HUES6 (cell line): ENCODE data around the gene CLDN9.

ENCODE experiments used
- H3K27ac ChIP-seq: 2 replicates; pipeline ENCODE4 v1.7.0; 2013; ENCODE audit warnings: low read depth, mild to moderate bottlenecking, low read length, inconsistent platforms
- H3K27me3 ChIP-seq: 2 replicates; pipeline ENCODE4 v1.6.1; 2013; ENCODE audit warnings: low read length; ENCODE audit not compliant: control insufficient read depth, insufficient read depth
- H3K36me3 ChIP-seq: 2 replicates; pipeline ENCODE4 v1.6.1; 2013; ENCODE audit warnings: low read length; ENCODE audit not compliant: control insufficient read depth, insufficient read depth
- H3K4me1 ChIP-seq: 2 replicates; pipeline ENCODE4 v1.6.1; 2013; ENCODE audit warnings: low read length; ENCODE audit not compliant: control insufficient read depth, insufficient read depth
- H3K4me3 ChIP-seq: 2 replicates; pipeline ENCODE4 v1.5.1; 2013; ENCODE audit warnings: low read depth, low read length
- H3K9ac ChIP-seq: one replicate; pipeline ENCODE4 v1.6.1; 2013; ENCODE audit warnings: mild to moderate bottlenecking, low read length
- H3K9me3 ChIP-seq: 2 replicates; pipeline ENCODE4 v1.6.1; 2013; ENCODE audit warnings: low read depth, low read length; ENCODE audit not compliant: control insufficient read depth, insufficient read depth

CLDN9 gene

DNA sequence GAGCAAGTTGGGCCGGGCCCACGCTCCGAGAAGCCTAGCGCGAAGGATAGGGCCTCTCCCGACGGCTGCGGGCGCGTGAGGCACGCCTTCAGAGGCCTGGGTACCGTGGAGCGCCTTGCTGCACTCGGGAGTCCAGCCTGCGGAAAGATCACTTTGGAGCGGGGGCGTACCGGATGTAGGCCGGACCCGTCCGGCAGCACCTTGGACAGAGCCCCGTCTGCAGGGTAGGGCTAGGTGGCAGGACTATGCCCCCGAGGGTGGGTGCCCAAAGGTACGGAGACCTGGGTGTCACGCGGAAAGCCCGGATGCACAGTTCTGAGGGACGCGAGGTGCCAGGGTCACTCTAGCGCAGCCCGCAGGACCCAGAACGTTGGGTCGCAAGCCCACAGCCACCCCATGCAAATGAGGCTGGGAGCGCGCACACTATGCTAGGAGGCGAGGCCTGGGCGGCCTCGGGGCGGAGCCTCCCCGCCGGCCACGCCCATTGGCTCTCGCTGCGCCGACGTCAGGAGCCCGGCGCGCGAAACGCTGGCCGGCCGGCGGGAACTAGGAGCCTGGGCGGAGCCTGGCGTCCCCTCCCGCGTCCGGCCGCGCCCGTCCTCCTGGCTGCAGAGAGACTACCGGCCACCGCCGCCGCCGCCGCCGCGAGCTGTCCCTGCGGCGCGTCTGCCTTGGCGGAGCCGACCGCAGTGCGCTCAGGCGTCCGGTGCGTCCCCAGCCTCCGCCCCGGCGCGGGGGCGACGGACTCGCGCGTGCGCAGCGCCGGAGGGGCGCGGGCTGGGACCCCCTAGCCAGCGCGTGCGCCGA is 43.8 kb upstream of the CLDN9 start, which contains the start of gene PAQR4:
Gene PAQR4, plus strand, starts transcription at position 611 of the 807 bp plus-strand sequence. CDS start 327 bp downstream, outside the sequence.
- peak within 1 kb of the TSS; percentile 68; the same call in 1 of the 2 replicates for H3K27ac ChIP-seq

DNA sequence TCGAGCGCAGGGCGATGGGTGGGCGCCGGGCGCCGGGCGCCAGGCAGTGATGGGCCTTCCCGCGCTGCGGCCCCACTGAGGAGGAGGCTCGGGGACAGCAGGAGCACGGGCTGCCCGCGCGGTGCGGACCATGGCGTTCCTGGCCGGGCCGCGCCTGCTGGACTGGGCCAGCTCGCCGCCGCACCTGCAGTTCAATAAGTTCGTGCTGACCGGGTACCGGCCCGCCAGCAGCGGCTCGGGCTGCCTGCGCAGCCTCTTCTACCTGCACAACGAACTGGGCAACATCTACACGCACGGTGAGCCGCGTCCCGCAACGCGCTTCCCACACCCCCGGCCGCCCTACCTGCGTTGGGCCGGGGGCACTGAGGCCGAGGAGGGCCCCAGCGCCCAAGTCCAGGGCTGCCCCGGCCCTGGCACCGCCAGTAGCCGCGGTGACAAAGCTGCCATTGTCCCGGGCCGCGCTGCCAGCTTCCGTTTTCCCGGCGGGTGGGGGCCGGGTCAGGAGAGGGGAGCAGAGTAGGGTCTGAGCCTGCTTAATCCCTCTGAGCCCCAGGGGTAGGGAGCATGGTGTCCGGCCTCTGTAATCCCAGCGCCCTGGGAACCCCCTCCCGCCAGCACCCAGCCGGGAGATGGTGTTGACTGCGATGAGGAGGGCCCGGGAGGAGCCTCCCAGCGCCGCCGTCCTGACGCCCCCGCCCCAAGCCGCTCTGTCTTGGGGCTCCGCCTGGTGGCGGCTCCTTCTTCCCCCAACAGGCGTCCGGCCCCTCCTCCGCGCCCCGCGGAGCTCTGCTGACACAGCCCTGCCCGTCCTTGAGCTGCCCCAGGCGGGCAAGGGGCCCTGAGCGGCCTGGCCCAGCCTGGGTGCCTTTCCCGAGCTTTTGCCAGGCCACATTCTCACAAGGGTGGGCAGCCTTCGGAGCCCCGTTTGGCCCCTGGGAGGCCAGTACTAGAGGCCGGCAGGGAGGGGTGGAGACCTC is 42.9 kb upstream of the CLDN9 start:
- Histone ChIP-seq H3K27ac (peak overlapping the region; percentile 68; the same call in 1 of the 2 replicates), H3K9me3 (no peaks in the 10 kb centered on the region), H3K4me3 (peak overlapping the region; percentile 76), H3K9ac (peak overlapping the region; percentile 90), H3K27me3 (peaks cover 28% of the 10 kb centered on the region; the same call in 1 of the 2 replicates), H3K36me3 (peaks cover 37% of the 10 kb centered on the region), H3K4me1 (peaks cover 14% of the 10 kb centered on the region)

More for the DNA sequence above, 43.8 kb upstream of the CLDN9 start, which contains the start of gene PAQR4:
- Histone ChIP-seq H3K36me3 (peaks cover 28% of the 10 kb centered on the region), H3K4me3 (peak within 1 kb of the TSS; percentile 76), H3K9ac (peak within 1 kb of the TSS; percentile 90), H3K27me3 (peaks cover 28% of the 10 kb centered on the region; the same call in 1 of the 2 replicates), H3K4me1 (peaks cover 14% of the 10 kb centered on the region), H3K9me3 (no peaks in the 10 kb centered on the region)

DNA sequence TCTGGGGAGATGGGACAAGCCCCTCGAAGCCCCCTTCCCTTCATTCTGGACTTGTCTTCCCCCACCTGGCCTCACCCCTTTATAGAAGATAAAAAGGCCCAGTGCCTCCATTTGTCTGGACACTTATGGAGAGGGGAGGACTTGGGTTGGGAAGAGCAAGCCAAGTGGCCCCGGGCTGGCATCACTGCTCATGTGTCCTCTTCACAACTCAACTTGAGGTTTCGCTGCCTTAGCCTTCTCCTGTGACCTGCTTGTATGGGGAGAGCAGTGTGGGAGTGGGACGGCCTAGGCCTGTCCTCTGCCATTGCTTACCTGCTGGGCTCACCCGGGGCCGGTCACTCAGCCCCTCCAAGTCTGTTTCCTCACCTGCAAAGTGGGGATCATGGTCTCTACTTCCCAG is 42.2 kb upstream of the CLDN9 start:
- Histone ChIP-seq H3K4me3 (peak overlapping the region; percentile 76), H3K9me3 (no peaks in the 10 kb centered on the region), H3K9ac (peak overlapping the region; percentile 90), H3K36me3 (peaks cover 45% of the 10 kb centered on the region), H3K4me1 (peaks cover 14% of the 10 kb centered on the region), H3K27me3 (peaks cover 28% of the 10 kb centered on the region; the same call in 1 of the 2 replicates), H3K27ac (no peak overlapping the region)

DNA sequence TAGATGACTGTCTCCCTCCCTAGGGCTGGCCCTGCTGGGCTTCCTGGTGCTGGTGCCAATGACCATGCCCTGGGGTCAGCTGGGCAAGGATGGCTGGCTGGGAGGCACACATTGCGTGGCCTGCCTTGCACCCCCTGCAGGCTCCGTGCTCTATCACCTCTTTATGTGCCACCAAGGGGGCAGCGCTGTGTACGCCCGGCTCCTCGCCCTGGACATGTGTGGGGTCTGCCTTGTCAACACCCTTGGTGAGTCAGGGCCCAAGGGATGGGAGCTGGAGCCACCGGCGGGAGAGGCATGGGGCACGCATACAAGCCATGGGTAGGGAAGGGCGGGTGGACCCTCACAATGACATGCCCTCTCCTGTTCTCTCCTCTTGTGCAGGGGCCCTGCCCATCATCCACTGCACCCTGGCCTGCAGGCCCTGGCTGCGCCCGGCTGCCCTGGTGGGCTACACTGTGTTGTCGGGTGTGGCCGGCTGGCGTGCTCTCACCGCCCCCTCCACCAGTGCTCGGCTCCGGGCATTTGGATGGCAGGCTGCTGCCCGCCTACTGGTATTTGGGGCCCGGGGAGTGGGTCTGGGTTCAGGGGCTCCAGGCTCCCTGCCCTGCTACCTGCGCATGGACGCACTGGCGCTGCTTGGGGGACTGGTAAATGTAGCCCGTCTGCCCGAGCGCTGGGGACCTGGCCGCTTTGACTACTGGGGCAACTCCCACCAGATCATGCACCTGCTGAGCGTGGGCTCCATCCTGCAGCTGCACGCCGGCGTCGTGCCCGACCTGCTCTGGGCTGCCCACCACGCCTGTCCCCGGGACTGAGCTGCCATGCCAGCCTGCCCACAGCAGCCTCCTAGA is 41.4 kb upstream of the CLDN9 start:
- H3K4me3 ChIP-seq, result peak overlapping the region; percentile 76; the same call in 1 of the 2 replicates
- H3K4me1 ChIP-seq, result peaks cover 14% of the 10 kb centered on the region
- no peak overlapping the region for H3K27ac ChIP-seq
- peaks cover 52% of the 10 kb centered on the region for H3K36me3 ChIP-seq
- H3K9ac ChIP-seq, result no peak overlapping the region
- no peaks in the 10 kb centered on the region for H3K9me3 ChIP-seq
- peaks cover 21% of the 10 kb centered on the region; the same call in 1 of the 2 replicates for H3K27me3 ChIP-seq

DNA sequence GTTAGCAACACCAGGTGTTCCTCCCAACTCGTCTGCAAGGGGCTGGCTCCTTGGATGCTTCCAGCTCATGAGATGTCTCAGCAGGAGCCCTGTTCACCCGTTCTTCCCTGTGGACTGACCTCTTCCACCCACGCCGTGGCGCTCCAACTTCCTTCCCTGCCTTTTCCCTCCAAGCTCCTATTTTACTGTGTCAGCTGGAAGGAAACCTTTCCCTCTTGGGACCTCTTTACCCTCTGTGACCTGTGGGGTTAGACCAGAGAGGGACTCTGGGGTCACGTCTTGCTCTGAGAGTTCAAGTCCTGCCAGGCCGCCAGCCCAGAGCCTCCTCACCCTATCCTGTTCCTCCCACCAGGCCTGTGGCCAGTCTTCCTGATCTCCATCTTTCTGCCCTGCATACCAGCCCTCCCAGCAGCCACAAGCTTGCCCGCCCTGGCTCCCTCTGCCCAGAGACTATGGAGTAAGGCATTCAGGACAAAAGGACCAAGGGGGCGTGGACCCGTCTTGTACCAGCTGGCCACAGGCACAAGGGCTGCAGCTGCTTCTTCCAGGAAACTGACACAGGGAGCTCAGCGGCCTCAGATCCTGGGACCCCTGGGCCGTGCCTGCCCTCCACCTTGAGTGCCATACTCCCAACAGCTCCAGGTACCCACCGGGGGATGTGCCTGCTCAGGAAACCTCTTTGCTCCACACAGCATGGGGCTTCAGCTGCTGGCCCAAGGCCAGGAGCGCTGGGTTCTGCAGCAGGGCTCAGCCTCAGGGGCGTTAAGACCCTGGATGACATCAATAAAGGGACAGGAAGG is 40.5 kb upstream of the CLDN9 start:
- Histone ChIP-seq H3K4me1 (peaks cover 14% of the 10 kb centered on the region), H3K4me3 (no peak overlapping the region), H3K9me3 (no peaks in the 10 kb centered on the region), H3K27ac (no peak overlapping the region), H3K36me3 (peaks cover 60% of the 10 kb centered on the region), H3K9ac (no peak overlapping the region), H3K27me3 (peaks cover 15% of the 10 kb centered on the region; the same call in 1 of the 2 replicates)

DNA sequence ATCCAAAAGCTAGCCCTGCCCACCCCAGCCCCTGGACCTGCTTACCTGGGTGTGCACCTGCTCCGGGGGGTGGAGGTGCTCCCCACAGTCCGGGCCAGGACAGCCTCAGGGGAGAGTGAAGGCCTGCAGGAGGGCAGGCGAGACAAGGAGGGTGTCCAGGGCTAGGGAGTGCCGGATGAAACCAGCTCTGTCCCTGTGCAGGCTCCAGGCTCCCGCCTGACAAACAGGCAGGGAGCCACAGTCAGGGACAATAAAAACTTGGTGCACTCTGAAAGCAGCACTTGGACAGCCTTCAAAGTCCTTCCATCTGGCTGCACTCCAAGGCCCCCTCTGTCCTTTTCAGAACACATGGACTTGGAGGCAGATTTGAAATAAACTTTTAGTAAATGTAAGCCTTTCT is 39.6 kb upstream of the CLDN9 start:
- no peak overlapping the region for H3K9ac ChIP-seq
- H3K4me3 ChIP-seq, result no peak overlapping the region
- no peaks in the 10 kb centered on the region for H3K9me3 ChIP-seq
- peaks cover 14% of the 10 kb centered on the region for H3K4me1 ChIP-seq
- H3K27me3 ChIP-seq, result peaks cover 6% of the 10 kb centered on the region; the same call in 1 of the 2 replicates
- H3K36me3 ChIP-seq, result peaks cover 68% of the 10 kb centered on the region
- no peak overlapping the region for H3K27ac ChIP-seq

DNA sequence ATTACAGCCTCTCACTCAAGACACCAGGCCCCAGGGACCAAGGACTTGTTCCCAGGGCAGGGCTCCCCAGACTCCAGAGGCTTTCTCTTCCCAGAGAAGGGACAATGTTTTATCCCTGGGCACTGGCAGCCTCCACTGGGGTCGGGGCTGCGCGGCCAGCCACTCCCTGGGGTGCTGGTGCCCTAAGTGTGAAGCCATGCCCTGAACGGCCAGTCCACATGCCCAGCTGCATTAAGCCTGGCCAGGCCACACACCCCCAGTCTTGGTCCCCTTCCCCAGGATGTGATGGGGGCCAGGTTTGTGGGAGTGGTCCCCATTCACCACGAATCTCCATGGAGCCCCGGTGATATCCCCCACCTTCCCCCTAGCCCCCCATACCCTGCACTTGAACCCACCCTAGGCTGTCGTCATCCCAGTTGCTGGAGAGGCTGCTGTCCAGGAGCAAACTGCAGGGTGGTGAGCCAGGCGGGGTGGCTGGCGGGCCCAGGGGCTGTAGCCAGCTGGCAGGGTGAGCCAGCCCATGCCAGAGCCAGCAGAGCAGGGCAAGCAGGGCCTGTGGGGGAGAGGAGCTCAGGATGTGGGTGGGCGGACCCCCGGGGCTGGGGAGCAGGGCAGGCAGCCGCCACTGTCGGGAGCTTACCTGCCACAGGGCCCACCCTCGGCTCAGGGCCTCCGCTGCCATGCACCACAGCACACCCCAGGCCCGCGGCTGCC is 39.0 kb upstream of the CLDN9 start:
- H3K9ac ChIP-seq, result no peak overlapping the region
- H3K27me3 ChIP-seq, result no peaks in the 10 kb centered on the region
- no peaks in the 10 kb centered on the region for H3K9me3 ChIP-seq
- peaks cover 71% of the 10 kb centered on the region for H3K36me3 ChIP-seq
- no peak overlapping the region for H3K4me3 ChIP-seq
- peaks cover 8% of the 10 kb centered on the region for H3K4me1 ChIP-seq
- no peak overlapping the region for H3K27ac ChIP-seq

DNA sequence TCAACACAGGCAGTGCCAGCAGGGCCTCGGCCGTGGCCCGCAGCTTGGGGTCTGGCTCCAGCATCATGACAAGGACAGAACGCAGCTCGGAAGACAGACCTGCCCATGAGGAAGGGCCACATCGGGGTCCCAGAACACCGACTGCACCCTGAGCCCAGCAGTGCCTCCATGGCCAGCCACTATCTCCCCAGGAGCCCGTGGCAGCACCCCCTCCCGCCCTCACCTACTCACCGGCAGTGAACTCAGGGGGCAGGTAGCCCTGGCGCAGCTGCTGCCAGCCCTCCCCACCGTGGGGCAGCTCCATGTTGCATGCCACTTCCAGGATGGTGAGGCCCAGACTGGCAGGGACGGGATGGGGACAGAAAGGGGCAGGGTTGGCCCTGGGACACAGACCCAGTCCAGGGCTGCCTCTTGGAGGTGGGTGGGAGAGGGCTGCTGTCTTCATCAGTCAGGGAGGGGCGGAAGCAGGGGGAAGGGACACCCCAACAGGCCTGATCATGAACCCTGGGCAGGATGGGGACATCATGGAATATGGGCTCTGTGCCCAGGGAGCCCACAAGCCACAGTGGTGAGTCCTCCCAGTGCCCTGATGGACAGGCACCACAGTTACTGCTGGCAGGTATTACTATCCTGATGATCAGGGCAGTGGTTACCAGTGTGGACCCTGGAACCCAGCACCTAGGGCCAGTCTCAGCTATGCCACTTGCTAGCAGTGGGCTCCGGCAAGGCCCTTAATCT is 38.2 kb upstream of the CLDN9 start:
- H3K9me3 ChIP-seq, result no peaks in the 10 kb centered on the region
- H3K4me1 ChIP-seq, result peaks cover 11% of the 10 kb centered on the region
- no peak overlapping the region for H3K4me3 ChIP-seq
- H3K27me3 ChIP-seq, result no peaks in the 10 kb centered on the region
- H3K27ac ChIP-seq, result no peak overlapping the region
- H3K9ac ChIP-seq, result no peak overlapping the region
- H3K36me3 ChIP-seq, result peaks cover 71% of the 10 kb centered on the region
